IMR-90 (cell line): ENCODE measurements around the gene ARSB. TPM values are rescaled to one million over a fixed set of nuclear protein-coding genes. Genes with fewer than 3 reads are reported as not detected.

Experiments used
- ATAC-seq: fragments of 200-7000 bp; cut with Tn5 transposase; 2 replicates; pipeline ENCODE4 v1.9.1; 2020; ENCODE audit warnings: low read depth, mild to moderate bottlenecking, moderate library complexity
- BruUV-seq: library from RNA; stranded (reverse); fragments of 400-500 nt; replicated peaks from 2 replicates; lab custom pipeline; 2021; lab: Mats Ljungman, UMichigan
- CTCF ChIA-PET: fragments of 300-600 bp; formaldehyde crosslinking; extraction: SDS; loops from one replicate; lab custom pipeline; 2021; ENCODE audit warnings: antibody characterized with exemption; lab: Yijun Ruan, JAX
- POLR2A ChIA-PET: fragments of 300-600 bp; sonication (Branson Sonifier 250); formaldehyde crosslinking; loops from one replicate; lab custom pipeline; 2022; ENCODE audit warnings: antibody characterized with exemption; ENCODE audit not compliant: unreplicated experiment; lab: Charles Lee
- DNase-seq: peaks from one replicate; pipeline ENCODE4 v3.0.0; 2013
- H2AFZ ChIP-seq: replicated peaks from 2 replicates; pipeline ENCODE3; 2013; ENCODE audit warnings: low read length, mild to moderate bottlenecking; ENCODE audit not compliant: poor library complexity
- H2AK5ac ChIP-seq: 2 replicates; pipeline ENCODE4 v1.6.1; 2013; ENCODE audit warnings: low read depth, low read length, inconsistent platforms
- H2AK9ac ChIP-seq: replicated peaks from 2 replicates; pipeline ENCODE3; 2013; ENCODE audit warnings: mild to moderate bottlenecking, low read depth, low read length, moderate library complexity; ENCODE audit not compliant: poor library complexity
- H2BK120ac ChIP-seq: 2 replicates; pipeline ENCODE4 v1.6.1; 2013; ENCODE audit warnings: low read depth, low read length, inconsistent platforms
- H2BK15ac ChIP-seq: 3 replicates; pipeline ENCODE4 v1.6.1; 2013; ENCODE audit warnings: low read depth, low read length, inconsistent platforms
- H2BK20ac ChIP-seq: 2 replicates; pipeline ENCODE4 v1.6.1; 2013; ENCODE audit warnings: low read depth, mild to moderate bottlenecking, inconsistent platforms, low read length, moderate library complexity
- H2BK5ac ChIP-seq: 2 replicates; pipeline ENCODE4 v1.6.1; 2013; ENCODE audit warnings: mild to moderate bottlenecking, low read depth, low read length, inconsistent platforms; ENCODE audit not compliant: poor library complexity, severe bottlenecking
- H3K14ac ChIP-seq: replicated peaks from 2 replicates; pipeline ENCODE4 v1.6.1; 2013; ENCODE audit warnings: low read depth, low read length, inconsistent platforms
- H3K18ac ChIP-seq: 2 replicates; pipeline ENCODE4 v1.6.1; 2013; ENCODE audit warnings: low read depth, low read length, control low read depth
- H3K23ac ChIP-seq: 2 replicates; pipeline ENCODE4 v1.6.1; 2013; ENCODE audit warnings: low read depth, low read length, inconsistent platforms
- H3K27ac ChIP-seq: 2 replicates; pipeline ENCODE4 v1.5.1; 2013; ENCODE audit warnings: mild to moderate bottlenecking, control low read depth, low read length; ENCODE audit not compliant: insufficient read depth
- H3K27me3 ChIP-seq: 2 replicates; pipeline ENCODE4 v1.6.1; 2013; ENCODE audit warnings: low read length; ENCODE audit not compliant: control insufficient read depth, insufficient read depth
- H3K36me3 ChIP-seq: 2 replicates; pipeline ENCODE4 v1.6.1; 2013; ENCODE audit warnings: low read length, mixed read lengths; ENCODE audit not compliant: control insufficient read depth, insufficient read depth
- H3K4ac ChIP-seq: 2 replicates; pipeline ENCODE4 v1.6.1; 2013; ENCODE audit warnings: low read depth, low read length, inconsistent platforms
- H3K4me1 ChIP-seq: 2 replicates; pipeline ENCODE4 v1.6.1; 2013; ENCODE audit warnings: low read length, mixed read lengths; ENCODE audit not compliant: control insufficient read depth, insufficient read depth
- H3K4me2 ChIP-seq: 2 replicates; pipeline ENCODE4 v1.6.1; 2013; ENCODE audit warnings: low read depth, mild to moderate bottlenecking, control low read depth, low read length, moderate library complexity
- H3K4me3 ChIP-seq: 2 replicates; pipeline ENCODE4 v1.5.1; 2013; ENCODE audit warnings: low read depth, mild to moderate bottlenecking, control low read depth, low read length, moderate library complexity; ENCODE audit not compliant: insufficient read depth
- H3K56ac ChIP-seq: 2 replicates; pipeline ENCODE4 v1.6.1; 2013; ENCODE audit warnings: low read length, inconsistent platforms; ENCODE audit not compliant: insufficient read depth; ENCODE audit errors: extremely low read depth
- H3K79me1 ChIP-seq, 2 experiments: 2 replicates each; pipeline ENCODE4 v1.6.1; 2013; ENCODE audit warnings: low read length in 2 of 2, inconsistent platforms in 1 of 2, low read depth in 1 of 2
- H3K9ac ChIP-seq: 2 replicates; pipeline ENCODE4 v1.6.1; 2013; ENCODE audit warnings: low read depth, low read length, control low read depth
- H3K9me1 ChIP-seq: 2 replicates; pipeline ENCODE4 v1.6.1; 2013; ENCODE audit warnings: low read length, inconsistent platforms; ENCODE audit not compliant: insufficient read depth
- H3K9me3 ChIP-seq: 2 replicates; pipeline ENCODE4 v1.6.1; 2013; ENCODE audit warnings: low read length; ENCODE audit not compliant: control insufficient read depth, insufficient read depth
- H4K20me1 ChIP-seq: 2 replicates; pipeline ENCODE4 v1.6.1; 2013; ENCODE audit warnings: low read length, inconsistent platforms; ENCODE audit not compliant: insufficient read depth
- H4K5ac ChIP-seq: 2 replicates; pipeline ENCODE4 v1.6.1; 2013; ENCODE audit warnings: mild to moderate bottlenecking, low read depth, low read length, control low read depth
- H4K8ac ChIP-seq, 2 experiments: 2 replicates each; pipeline ENCODE4 v1.6.1; 2013; ENCODE audit warnings: low read depth in 2 of 2, low read length in 2 of 2, control low read depth in 1 of 2, inconsistent platforms in 1 of 2
- H4K91ac ChIP-seq: 2 replicates; pipeline ENCODE4 v1.6.1; 2013; ENCODE audit warnings: low read depth, low read length, inconsistent platforms; ENCODE audit not compliant: insufficient read depth
- BHLHE40 ChIP-seq: fragments of 150-350 bp; IDR thresholded peaks from 2 replicates; pipeline ENCODE4 v1.6.1; 2016; ENCODE audit warnings: mild to moderate bottlenecking, low read depth, low read length
- CHD1 ChIP-seq: IDR thresholded peaks from 2 replicates; pipeline ENCODE4 v1.6.1; 2012; ENCODE audit warnings: low read depth, low read length, improper control_type of control experiment
- CTCF ChIP-seq: conservative IDR thresholded peaks from 2 replicates; pipeline ENCODE4 v1.5.1; 2012; ENCODE audit warnings: mild to moderate bottlenecking, low read depth, low read length, improper control_type of control experiment
- ELK1 ChIP-seq: fragments of 150-350 bp; IDR thresholded peaks from 2 replicates; pipeline ENCODE4 v1.6.1; 2016; ENCODE audit warnings: low read depth, mild to moderate bottlenecking, low read length, moderate library complexity, borderline replicate concordance
- MAFK ChIP-seq: IDR thresholded peaks from 2 replicates; pipeline ENCODE4 v1.6.1; 2012; ENCODE audit warnings: low read depth, low read length, improper control_type of control experiment
- MXI1 ChIP-seq: IDR thresholded peaks from 2 replicates; pipeline ENCODE4 v1.6.1; 2012; ENCODE audit warnings: low read depth, mild to moderate bottlenecking, low read length, moderate library complexity, borderline replicate concordance
- NFE2L2 ChIP-seq: fragments of 150-350 bp; IDR thresholded peaks from 2 replicates; pipeline ENCODE4 v1.6.1; 2016; ENCODE audit warnings: low read depth, mild to moderate bottlenecking, low read length
- RAD21 ChIP-seq: IDR thresholded peaks from 2 replicates; pipeline ENCODE4 v1.6.1; 2012; ENCODE audit warnings: low read length, improper control_type of control experiment
- RCOR1 ChIP-seq: IDR thresholded peaks from 2 replicates; pipeline ENCODE4 v1.6.1; 2012; ENCODE audit warnings: mild to moderate bottlenecking, low read length, improper control_type of control experiment; ENCODE audit not compliant: insufficient replicate concordance
- RFX5 ChIP-seq: IDR thresholded peaks from 2 replicates; pipeline ENCODE4 v1.8.0; 2012; ENCODE audit warnings: low read depth, mild to moderate bottlenecking, low read length, moderate library complexity
- WGBS, 2 experiments: methylation state at CpG; one replicate each; pipeline versions ENCODE4 v1.1.5 to v1.1.7; 2013; ENCODE audit warnings: missing lambda C conversion rate in 2 of 2; ENCODE audit not compliant: insufficient read length in 1 of 2; ENCODE audit errors: extremely low coverage in 2 of 2; 5-methylcytosine and 5-hydroxymethylcytosine counted together
- dilution Hi-C: fragments of 300-500 bp; cut with HindIII; formaldehyde crosslinking; loops from one replicate; pipeline ENCODE4 v1.14.3; 2018; ENCODE audit warnings: low sequenced_read_pairs; ENCODE audit not compliant: unreplicated experiment
- in situ Hi-C: fragments of 300-500 bp; cut with MboI; formaldehyde crosslinking; loops from 3 replicates; pipeline ENCODE4 v1.14.3; 2019; ENCODE audit warnings: low sequenced_read_pairs, inconsistent platforms, mixed read lengths
- intact Hi-C: fragments of 100-400 bp; cut with micrococcal nuclease; formaldehyde crosslinking; loops from 2 replicates; pipeline ENCODE4 v1.10.0; 2022
- polyA plus RNA-seq, 3 experiments: library from polyadenylated mRNA; depleted of rRNA; stranded (reverse); fragments of >200 nt; gene quantifications; 2 replicates each; pipeline ENCODE4 v1.2.3, GENCODE V29; 2012; ENCODE audit warnings: low replicate concordance in 1 of 3
- total RNA-seq: library from RNA; depleted of rRNA; stranded (reverse); fragments of >200 nt; gene quantifications from 2 replicates; pipeline ENCODE4 v1.2.3, GENCODE V29; 2012
- TF ChIP-seq, protein P1 (sequence below): fragments of 150-350 bp; IDR thresholded peaks from 2 replicates; pipeline ENCODE4 v1.6.1; 2017; ENCODE audit warnings: mild to moderate bottlenecking, antibody characterized with exemption, low read length, low read depth

The ARSB gene
- total and polyA plus RNA-seq, 2 of the 4 experiments (the other 2 are of a cell fraction), result 16.0 to 16.3 TPM

- no peak for TF ChIP-seq ELK1
These were observed 57.3 kb downstream of the ARSB start (continued) for GRCh38 chr5:78927657-78928282.

GRCh38 chr5:78926252-78926651, 58.9 kb downstream of the ARSB start:
- no peak for DNase-seq
- CTCF ChIA-PET, result interaction anchor here (1.3 kb wide), 1 partner anchor 12 kb away, joined by 5 read pairs; no protein-coding TSS in a partner anchor
- TF ChIP-seq RCOR1 (no peak), MXI1 (no peak), RAD21 (no peak), ELK1 (no peak), NFE2L2 (no peak), CHD1 (no peak), BHLHE40 (no peak), CTCF (no peak), MAFK (no peak), RFX5 (no peak)
- TF ChIP-seq, protein P1, sequence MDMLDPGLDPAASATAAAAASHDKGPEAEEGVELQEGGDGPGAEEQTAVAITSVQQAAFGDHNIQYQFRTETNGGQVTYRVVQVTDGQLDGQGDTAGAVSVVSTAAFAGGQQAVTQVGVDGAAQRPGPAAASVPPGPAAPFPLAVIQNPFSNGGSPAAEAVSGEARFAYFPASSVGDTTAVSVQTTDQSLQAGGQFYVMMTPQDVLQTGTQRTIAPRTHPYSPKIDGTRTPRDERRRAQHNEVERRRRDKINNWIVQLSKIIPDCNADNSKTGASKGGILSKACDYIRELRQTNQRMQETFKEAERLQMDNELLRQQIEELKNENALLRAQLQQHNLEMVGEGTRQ, result no peak

More at GRCh38 chr5:78926252-78926651, 58.9 kb downstream of the ARSB start:
- Histone ChIP-seq H3K4me1 (peaks cover 5% of the 10 kb centered on the region), H2BK20ac (no peak overlapping the region), H3K4ac (no peak overlapping the region), H2BK120ac (no peak overlapping the region), H3K9me1 (peaks cover 8% of the 10 kb centered on the region), H2BK15ac (no peak overlapping the region), H4K20me1 (no peaks in the 10 kb centered on the region), H3K27ac (no peak overlapping the region), H3K9me3 (no peaks in the 10 kb centered on the region), H4K91ac (no peak overlapping the region), H3K4me3 (no peak overlapping the region), H3K9ac (no peak overlapping the region), H3K14ac (no peak overlapping the region), H3K79me1 (no peaks in the 10 kb centered on the region; a peak in 1 of 4 replicates), H3K27me3 (no peaks in the 10 kb centered on the region), H2AFZ (no peak overlapping the region), H3K18ac (no peak overlapping the region), H3K23ac (no peak overlapping the region), H4K8ac (no peak overlapping the region), H2AK5ac (no peak overlapping the region), H2AK9ac (no peak overlapping the region), H4K5ac (no peak overlapping the region), H3K36me3 (no peaks in the 10 kb centered on the region), H3K56ac (no peak overlapping the region), H3K4me2 (no peak overlapping the region), H2BK5ac (no peak overlapping the region)
- BruUV-seq, result no TSS peak
- POLR2A ChIA-PET, result no interaction called here
- no CpG with 5 or more reads among the region's 2 CpGs for WGBS, 2 experiments
- no peak for ATAC-seq
- dilution Hi-C loops (no loop called here), intact Hi-C loops (no loop called here), in situ Hi-C loops (no loop called here)
